ENCODE measurements around the gene NEK8. TPM values are rescaled to one million over a fixed set of nuclear protein-coding genes. Genes with fewer than 3 reads are reported as not detected.
"Not testable (repeated sequence)": the region's sequence is repeated elsewhere in the genome, so short reads cannot be mapped to it uniquely, and the experiment has no call there.

NEK8 gene
- total RNA-seq, 2 donors from 2014 or later, result 5.1 to 13.2 TPM

- no peak overlapping the region for H3K27ac ChIP-seq
- H3K9me3 ChIP-seq, result no peaks in the 10 kb centered on the region
- intact Hi-C loops (cut with DNase I), result loop anchor here (5.0 to 10.0 kb wide), 3 partner anchors 91 to 153 kb away; partner anchors contain the start of genes ERAL1 and FLOT2
- H3K36me3 ChIP-seq, result no peaks in the 10 kb centered on the region
- 39% methylated on average over 5 of the region's 5 CpGs for WGBS
- peaks cover 10% of the 10 kb centered on the region for H3K4me1 ChIP-seq (replicated peaks)
- peak; percentile 80 to 93 (median 90) for TF ChIP-seq CTCF (IDR thresholded peaks at IDR 0.05)
- TF ChIP-seq POLR2A (IDR thresholded peaks at IDR 0.05), result no peak
- TF ChIP-seq POLR2AphosphoS5 (IDR thresholded peaks at IDR 0.05), result peak; percentile 74
- no peak overlapping the region for H3K4me3 ChIP-seq
- H3K27me3 ChIP-seq (replicated peaks; ENCODE audit: insufficient read depth), result no peaks in the 10 kb centered on the region
- DNase-seq (ENCODE audit: low spot score), result peak; percentile 83
These were observed 35.2 kb downstream of the NEK8 start for GRCh38 chr17:28763804-28764266.

GRCh38 chr17:28765038-28765437 lies 36.5 kb downstream of the NEK8 start:
- intact Hi-C loops (cut with DNase I), result loop anchor here (10.0 kb wide), 1 partner anchor 90 kb away; the partner anchor contains the start of gene ERAL1
- H3K9me3 ChIP-seq, result no peaks in the 10 kb centered on the region
- H3K27me3 ChIP-seq (replicated peaks; ENCODE audit: insufficient read depth), result no peaks in the 10 kb centered on the region
- no peak for DNase-seq (ENCODE audit: low spot score)
- no peak overlapping the region for H3K4me3 ChIP-seq
- no peak overlapping the region for H3K27ac ChIP-seq
- no peaks in the 10 kb centered on the region for H3K36me3 ChIP-seq
- WGBS, result 62% methylated on average over 4 of the region's 4 CpGs
- H3K4me1 ChIP-seq (replicated peaks), result peaks cover 10% of the 10 kb centered on the region
- TF ChIP-seq POLR2A (IDR thresholded peaks at IDR 0.05), result no peak
- TF ChIP-seq CTCF (IDR thresholded peaks at IDR 0.05), result no peak
- TF ChIP-seq POLR2AphosphoS5 (IDR thresholded peaks at IDR 0.05), result no peak

- H3K27me3 ChIP-seq (replicated peaks; ENCODE audit: insufficient read depth), result no peaks in the 10 kb centered on the region
- no peaks in the 10 kb centered on the region for H3K4me1 ChIP-seq (replicated peaks)
- WGBS, result 89% methylated on average over 6 of the region's 6 CpGs
- TF ChIP-seq POLR2AphosphoS5 (IDR thresholded peaks at IDR 0.05) (no peak), CTCF (IDR thresholded peaks at IDR 0.05) (no peak), POLR2A (IDR thresholded peaks at IDR 0.05) (no peak)
- no peak for DNase-seq (ENCODE audit: low spot score)
- H3K36me3 ChIP-seq, result no peaks in the 10 kb centered on the region
- no peak overlapping the region for H3K4me3 ChIP-seq
- no peaks in the 10 kb centered on the region for H3K9me3 ChIP-seq
- intact Hi-C loops (cut with DNase I), result no loop called here
- H3K27ac ChIP-seq, result no peak overlapping the region
These were observed 45.1 kb downstream of the NEK8 start for GRCh38 chr17:28773736-28774135.

- Histone ChIP-seq H3K36me3 (no peaks in the 10 kb centered on the region), H3K9me3 (no peaks in the 10 kb centered on the region), H3K4me3 (no peak overlapping the region), H3K27ac (no peak overlapping the region), H3K4me1 (replicated peaks) (no peaks in the 10 kb centered on the region), H3K27me3 (replicated peaks; ENCODE audit: insufficient read depth) (no peaks in the 10 kb centered on the region)
- intact Hi-C loops (cut with DNase I), result no loop called here
- DNase-seq (ENCODE audit: low spot score), result no peak
- TF ChIP-seq POLR2AphosphoS5 (IDR thresholded peaks at IDR 0.05) (no peak), POLR2A (IDR thresholded peaks at IDR 0.05) (no peak), CTCF (IDR thresholded peaks at IDR 0.05) (no peak)
- 75% methylated on average over 3 of the region's 3 CpGs for WGBS
These were observed 45.6 kb downstream of the NEK8 start for GRCh38 chr17:28774206-28774605.

- intact Hi-C loops (cut with DNase I), result no loop called here
- DNase-seq (ENCODE audit: low spot score), result peak; percentile 39
- Histone ChIP-seq H3K9me3 (no peaks in the 10 kb centered on the region), H3K4me3 (no peak overlapping the region), H3K27ac (peak overlapping the region in 1 of 2 donors; percentile 32), H3K27me3 (replicated peaks; ENCODE audit: insufficient read depth) (no peaks in the 10 kb centered on the region), H3K36me3 (no peaks in the 10 kb centered on the region), H3K4me1 (replicated peaks) (no peaks in the 10 kb centered on the region)
- no peak for TF ChIP-seq POLR2A (IDR thresholded peaks at IDR 0.05)
- peak; percentile 64 for TF ChIP-seq POLR2AphosphoS5 (IDR thresholded peaks at IDR 0.05)
- WGBS, result 14% methylated on average over 1 of the region's 1 CpG
These were observed 48.6 kb downstream of the NEK8 start for GRCh38 chr17:28777178-28777577.

- H3K4me1 ChIP-seq (replicated peaks); H3K4me3 ChIP-seq; H3K27me3 ChIP-seq (replicated peaks; ENCODE audit: insufficient read depth); intact Hi-C loops (cut with DNase I); H3K9me3 ChIP-seq; DNase-seq (ENCODE audit: low spot score); H3K27ac ChIP-seq; H3K36me3 ChIP-seq: not testable (repeated sequence)
- 96% methylated on average over 13 of the region's 13 CpGs for WGBS
These were observed 51.0 kb downstream of the NEK8 start for GRCh38 chr17:28779601-28780000.

Data from prostate gland (tissue), 2 donors.